GM10266 (cell line): Measurements from ENCODE around the gene P3H3.

ENCODE experiments used
- DNase-seq: peaks from one replicate; pipeline ENCODE4 v3.0.0; 2012; ENCODE audit errors: extremely low spot score
- TF ChIP-seq, protein P1 (sequence below): IDR thresholded peaks from 2 replicates; pipeline ENCODE4 v1.5.1; 2012; ENCODE audit warnings: mild to moderate bottlenecking, low read depth; ENCODE audit not compliant: control insufficient read depth, insufficient read depth; ENCODE audit errors: missing control alignments

The P3H3 gene

DNA sequence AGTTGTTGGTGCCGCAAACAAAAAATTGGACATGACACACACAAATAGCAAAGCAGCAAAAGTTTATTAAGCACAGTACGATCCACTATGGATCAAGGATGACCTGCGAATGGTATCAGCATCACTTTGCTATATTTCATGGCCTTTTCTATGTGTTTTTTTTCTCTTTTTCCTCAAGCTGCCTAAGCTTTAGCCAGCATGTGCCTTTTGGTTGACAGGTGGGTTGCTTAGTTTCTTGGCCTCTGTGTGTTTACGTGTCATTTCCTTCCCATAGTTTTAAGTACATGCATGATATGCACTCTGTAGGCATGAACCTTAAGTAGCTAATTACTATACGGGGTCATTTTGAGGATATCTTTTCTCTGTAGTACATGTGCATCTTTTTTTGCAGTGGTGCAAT is 29.1 kb upstream of the P3H3 start:
- TF ChIP-seq, protein P1, sequence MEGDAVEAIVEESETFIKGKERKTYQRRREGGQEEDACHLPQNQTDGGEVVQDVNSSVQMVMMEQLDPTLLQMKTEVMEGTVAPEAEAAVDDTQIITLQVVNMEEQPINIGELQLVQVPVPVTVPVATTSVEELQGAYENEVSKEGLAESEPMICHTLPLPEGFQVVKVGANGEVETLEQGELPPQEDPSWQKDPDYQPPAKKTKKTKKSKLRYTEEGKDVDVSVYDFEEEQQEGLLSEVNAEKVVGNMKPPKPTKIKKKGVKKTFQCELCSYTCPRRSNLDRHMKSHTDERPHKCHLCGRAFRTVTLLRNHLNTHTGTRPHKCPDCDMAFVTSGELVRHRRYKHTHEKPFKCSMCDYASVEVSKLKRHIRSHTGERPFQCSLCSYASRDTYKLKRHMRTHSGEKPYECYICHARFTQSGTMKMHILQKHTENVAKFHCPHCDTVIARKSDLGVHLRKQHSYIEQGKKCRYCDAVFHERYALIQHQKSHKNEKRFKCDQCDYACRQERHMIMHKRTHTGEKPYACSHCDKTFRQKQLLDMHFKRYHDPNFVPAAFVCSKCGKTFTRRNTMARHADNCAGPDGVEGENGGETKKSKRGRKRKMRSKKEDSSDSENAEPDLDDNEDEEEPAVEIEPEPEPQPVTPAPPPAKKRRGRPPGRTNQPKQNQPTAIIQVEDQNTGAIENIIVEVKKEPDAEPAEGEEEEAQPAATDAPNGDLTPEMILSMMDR = no peak

DNA sequence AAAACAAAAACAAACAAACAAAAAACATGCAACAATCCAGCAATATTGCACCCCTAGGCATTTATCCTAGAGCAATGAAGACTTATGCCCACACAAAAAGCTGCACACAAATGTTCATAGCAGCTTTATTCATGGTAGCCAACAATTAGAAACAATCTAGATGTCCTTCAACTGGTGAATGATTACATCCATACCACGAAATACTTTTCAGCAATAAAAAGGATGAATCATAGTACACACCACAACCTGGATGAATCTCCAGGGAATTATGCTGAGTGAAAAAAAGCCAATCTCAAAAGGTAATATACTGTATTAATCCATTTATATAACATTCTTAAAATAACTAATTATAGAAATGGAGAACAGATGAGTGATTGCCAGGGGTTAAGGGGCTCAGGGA is 21.0 kb upstream of the P3H3 start:
- no peak for DNase-seq
- TF ChIP-seq, protein P1 = no peak

More for the DNA sequence above, 29.1 kb upstream of the P3H3 start:
- no peak for DNase-seq

DNA sequence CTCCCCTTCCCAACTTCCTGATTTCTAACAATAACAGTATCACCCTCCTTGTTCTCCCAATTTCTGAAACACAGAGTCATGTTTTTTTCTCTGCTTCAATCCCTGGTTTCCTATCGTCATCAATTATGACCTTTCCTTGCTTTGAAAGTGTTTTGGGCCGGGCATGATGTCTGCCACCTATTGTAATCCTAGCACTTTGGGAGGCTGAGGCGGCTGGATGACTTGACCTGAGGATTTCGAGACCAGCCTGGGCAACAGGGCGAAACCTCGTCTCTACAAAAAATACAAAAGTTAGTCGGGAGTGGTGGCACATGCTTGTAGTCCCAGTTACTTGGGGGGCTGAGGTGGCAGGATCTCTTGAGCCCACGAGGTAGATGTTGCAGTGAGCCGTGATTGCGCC is 19.2 kb upstream of the P3H3 start:
- TF ChIP-seq, protein P1 = no peak
- DNase-seq = no peak

DNA sequence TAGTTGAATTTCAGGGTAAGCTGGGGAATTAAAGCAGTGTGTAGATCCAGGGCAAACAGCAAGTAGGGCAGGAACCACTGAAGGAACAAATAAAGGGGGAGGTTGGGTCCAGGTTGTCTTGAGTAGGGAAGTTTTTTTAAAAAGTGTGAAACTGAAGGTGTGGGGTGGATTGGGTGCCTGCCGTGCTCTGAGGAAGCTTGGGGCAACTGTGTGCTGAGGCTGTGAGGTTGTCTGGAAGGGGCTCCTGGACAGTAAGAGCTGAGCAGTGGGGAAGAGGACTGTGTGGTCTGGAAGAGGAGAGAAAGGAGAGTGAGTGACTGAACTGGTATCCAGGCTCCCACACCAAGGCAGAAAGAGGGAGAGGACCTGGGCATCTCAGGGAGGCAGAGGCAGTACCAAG is 17.4 kb upstream of the P3H3 start:
- no peak for DNase-seq
- TF ChIP-seq, protein P1 = no peak

DNA sequence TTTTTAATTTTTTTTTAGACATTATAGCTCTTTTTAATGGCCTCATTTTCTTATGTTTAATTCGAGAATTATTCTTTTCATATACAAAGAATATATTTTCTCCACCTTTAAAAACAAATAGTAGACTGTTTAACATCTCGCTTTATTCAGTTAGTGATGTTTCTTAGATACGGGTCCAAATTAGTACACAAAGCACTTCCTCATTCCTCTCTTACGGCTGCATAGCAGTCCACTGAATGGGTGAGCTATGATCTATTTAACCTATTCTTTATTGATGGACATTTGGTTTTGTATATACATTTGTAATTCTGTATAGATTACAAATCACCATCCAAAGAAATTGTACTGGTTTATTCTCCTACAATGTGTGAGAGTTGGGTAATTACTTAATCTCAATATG is 14.8 kb upstream of the P3H3 start:
- TF ChIP-seq, protein P1 = no peak
- DNase-seq = no peak

DNA sequence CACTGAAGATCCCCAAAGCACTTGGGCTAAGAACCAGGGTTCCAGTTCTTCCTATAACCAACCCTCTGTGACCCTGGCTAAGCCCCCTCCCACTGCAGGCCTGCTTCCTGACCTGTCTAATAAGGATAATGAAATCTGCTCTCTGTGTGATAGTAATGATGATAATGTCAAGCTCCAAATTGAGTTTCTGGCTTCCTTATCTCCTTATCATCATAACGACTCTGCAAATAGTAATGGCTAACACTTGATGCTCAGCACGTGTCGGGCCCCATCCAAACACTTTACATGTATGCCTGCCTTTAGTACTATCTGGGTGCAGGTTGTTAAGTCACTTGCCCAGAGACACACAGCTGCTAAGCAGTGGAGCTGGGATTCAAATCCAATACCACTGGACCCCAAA is 11.6 kb upstream of the P3H3 start:
- TF ChIP-seq, protein P1 = no peak
- no peak for DNase-seq

DNA sequence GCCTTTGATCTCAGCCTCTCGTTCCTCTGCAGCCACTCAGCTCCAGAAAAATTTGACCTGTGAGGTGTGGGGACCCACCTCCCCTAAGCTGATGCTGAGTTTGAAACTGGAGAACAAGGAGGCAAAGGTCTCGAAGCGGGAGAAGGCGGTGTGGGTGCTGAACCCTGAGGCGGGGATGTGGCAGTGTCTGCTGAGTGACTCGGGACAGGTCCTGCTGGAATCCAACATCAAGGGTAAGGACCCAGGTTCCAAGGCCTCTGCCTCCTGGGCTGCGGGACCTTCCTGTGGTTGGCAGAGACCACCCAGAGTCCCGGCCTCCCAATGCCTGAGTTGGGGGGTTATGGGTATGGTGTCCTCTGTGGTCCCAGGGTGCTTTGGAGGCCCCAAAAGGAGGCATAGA is 11.1 kb upstream of the P3H3 start:
- TF ChIP-seq, protein P1 = no peak
- DNase-seq = no peak
